GM12865 (cell line): ENCODE data around the gene HDGFL2.
"Not testable (repeated sequence)": the region's sequence is repeated elsewhere in the genome, so short reads cannot be mapped to it uniquely, and the experiment has no call there.

Source experiments
- DNase-seq: peaks from one replicate; pipeline ENCODE4 v3.0.0; 2010; ENCODE audit warnings: low read depth
- H3K4me3 ChIP-seq: 2 replicates; pipeline ENCODE4 v1.5.1; 2011; ENCODE audit warnings: mild to moderate bottlenecking, low read depth, low read length, control low read depth
- CTCF ChIP-seq: IDR thresholded peaks from 2 replicates; pipeline ENCODE4 v1.5.1; 2011; ENCODE audit warnings: low read length, control low read depth, low read depth, inconsistent platforms; ENCODE audit not compliant: insufficient read depth; ENCODE audit errors: missing control alignments

HDGFL2 gene

GRCh38 chr19:4537953-4538600 is 66.0 kb downstream of the HDGFL2 start:
- no peak for TF ChIP-seq CTCF
- no peak for DNase-seq
- H3K4me3 ChIP-seq, result no peak overlapping the region

GRCh38 chr19:4538601-4538954 is 66.5 kb downstream of the HDGFL2 start:
- no peak overlapping the region for H3K4me3 ChIP-seq
- TF ChIP-seq CTCF, result no peak
- no peak for DNase-seq

GRCh38 chr19:4539169-4539692 is 67.1 kb downstream of the HDGFL2 start:
- DNase-seq, result no peak
- H3K4me3 ChIP-seq, result peak overlapping the region; percentile 57
- no peak for TF ChIP-seq CTCF

GRCh38 chr19:4539693-4540581 is 67.8 kb downstream of the HDGFL2 start, which contains the start of gene LRG1:
LRG1 (minus strand) TSS chr19:4540036; CDS start chr19:4540013, 23 bp downstream.
- no peak for TF ChIP-seq CTCF
- DNase-seq, result peak; percentile 82
- peak within 1 kb of the TSS; percentile 57 for H3K4me3 ChIP-seq

GRCh38 chr19:4541114-4541805 is 69.2 kb downstream of the HDGFL2 start:
- TF ChIP-seq CTCF, result no peak
- no peak overlapping the region for H3K4me3 ChIP-seq
- DNase-seq, result no peak

GRCh38 chr19:4541806-4542145 is 69.7 kb downstream of the HDGFL2 start:
- not testable (repeated sequence) for H3K4me3 ChIP-seq, DNase-seq
